Uterus (tissue), 4 donors: Measurements from ENCODE around the gene PCGF6. TPM values are rescaled to one million over a fixed set of nuclear protein-coding genes. Genes with fewer than 3 reads are reported as not detected.
"Not testable (repeated sequence)": the region's sequence is repeated elsewhere in the genome, so short reads cannot be mapped to it uniquely, and the experiment has no call there.

Experiments used
- DNase-seq, 2 donors: peaks; one replicate each; pipeline ENCODE4 v3.0.0-alpha.2; 2019 to 2020
- H3K27ac ChIP-seq, 2 donors: fragments of 200-600 bp; sonication (generic); 1 replicate in 1 of 2; 2 replicates in 1 of 2; pipeline ENCODE4 v1.5.1; 2016 to 2018
- H3K27me3 ChIP-seq, 2 donors: fragments of 200-600 bp; sonication (generic); one replicate each; pipeline ENCODE4 v1.5.1; 2018 to 2019; ENCODE audit warnings: control low read depth in 1 of 2
- H3K36me3 ChIP-seq, 2 donors: fragments of 200-600 bp; sonication (generic); one replicate each; pipeline ENCODE4 v1.5.1; 2019; ENCODE audit warnings: control low read depth in 1 of 2
- H3K4me1 ChIP-seq, 2 donors: fragments of 200-600 bp; sonication (generic); one replicate each; pipeline ENCODE4 v1.5.1; 2018 to 2019; ENCODE audit warnings: control low read depth in 1 of 2
- H3K4me3 ChIP-seq, 2 donors: fragments of 200-600 bp; sonication (generic); 1 replicate in 1 of 2; 2 replicates in 1 of 2; pipeline ENCODE4 v1.5.1; 2018 to 2019; ENCODE audit warnings: mild to moderate bottlenecking in 1 of 2
- H3K9me3 ChIP-seq, 2 donors: fragments of 200-600 bp; sonication (generic); one replicate each; pipeline ENCODE4 v1.5.1; 2019; ENCODE audit warnings: control low read depth in 1 of 2
- POLR2A ChIP-seq, 2 donors: fragments of 450-650 bp; IDR thresholded peaks; one replicate each; pipeline ENCODE4 v1.6.1; 2016; ENCODE audit warnings: antibody characterized with exemption in 2 of 2, mild to moderate bottlenecking in 1 of 2, moderate library complexity in 1 of 2
- intact Hi-C: fragments of 100-400 bp; cut with DNase I; formaldehyde crosslinking; loops from one replicate; pipeline ENCODE4 v1.15.1; 2023; ENCODE audit warnings: low total_unique reads
- total RNA-seq, 4 donors: library from RNA; depleted of rRNA in 3 of 4; stranded (reverse); fragments of >200 nt in 3 of 4; gene quantifications; one replicate each; pipeline versions ENCODE4 v1.1.0 to v1.2.4, GENCODE V29; 2014 to 2023
- TF ChIP-seq, protein P1 (sequence below), 4 experiments: fragments of 200-600 bp in 2 of 4; fragments of 450-650 bp in 2 of 4; sonication (generic) in 2 of 4; IDR thresholded peaks; one replicate each; pipeline ENCODE4 v1.5.1; 2016 to 2019; ENCODE audit warnings: antibody characterized with exemption in 4 of 4, mild to moderate bottlenecking in 2 of 4, moderate library complexity in 1 of 4
- donor health status: DM: yes; HTN: yes; CAD: no.

Gene PCGF6
- total RNA-seq, 4 donors from 2014 or later: 1.5 to 19.2 (median 9.7) TPM

DNA sequence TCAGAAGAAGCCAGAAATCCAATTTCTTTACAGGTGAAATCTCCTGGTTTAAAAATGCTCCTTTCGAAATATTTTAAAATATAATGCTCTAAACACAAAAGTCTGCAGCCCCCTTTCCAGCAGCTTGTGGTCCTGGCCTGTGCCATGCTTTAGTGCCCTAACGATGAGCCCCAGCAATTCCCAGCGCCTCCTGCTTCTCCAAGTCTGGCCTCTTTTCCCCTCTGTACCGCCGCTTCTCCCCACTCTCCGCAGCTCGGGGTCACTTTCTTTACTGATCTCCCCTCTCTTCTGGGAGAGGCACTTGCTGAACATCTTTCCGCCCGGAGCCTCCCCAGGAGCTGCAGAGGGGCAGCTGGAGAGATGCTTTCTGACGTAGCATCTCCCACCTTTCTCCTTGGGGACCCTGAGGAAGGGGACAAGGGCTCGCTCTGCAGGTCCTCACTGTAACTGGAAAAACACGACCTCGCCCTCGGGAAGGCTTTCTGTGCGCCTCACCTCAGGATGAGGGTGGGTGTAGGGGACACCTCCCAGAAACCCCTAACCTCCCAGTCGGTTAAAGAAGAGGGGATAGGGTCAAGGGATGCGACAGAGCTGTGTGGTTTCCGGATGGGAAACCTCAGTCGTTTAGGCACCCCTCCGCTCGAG, 74.6 kb downstream of the PCGF6 start:
- Histone ChIP-seq H3K4me1 (no peaks in the 10 kb centered on the region), H3K36me3 (no peaks in the 10 kb centered on the region), H3K4me3 (no peak overlapping the region), H3K27ac (no peak overlapping the region), H3K9me3 (no peaks in the 10 kb centered on the region), H3K27me3 (peaks cover 14 to 24% of the 10 kb centered on the region in 2 donors)
- TF ChIP-seq POLR2A (IDR thresholded peaks at IDR 0.05): no peak
- TF ChIP-seq, protein P1, sequence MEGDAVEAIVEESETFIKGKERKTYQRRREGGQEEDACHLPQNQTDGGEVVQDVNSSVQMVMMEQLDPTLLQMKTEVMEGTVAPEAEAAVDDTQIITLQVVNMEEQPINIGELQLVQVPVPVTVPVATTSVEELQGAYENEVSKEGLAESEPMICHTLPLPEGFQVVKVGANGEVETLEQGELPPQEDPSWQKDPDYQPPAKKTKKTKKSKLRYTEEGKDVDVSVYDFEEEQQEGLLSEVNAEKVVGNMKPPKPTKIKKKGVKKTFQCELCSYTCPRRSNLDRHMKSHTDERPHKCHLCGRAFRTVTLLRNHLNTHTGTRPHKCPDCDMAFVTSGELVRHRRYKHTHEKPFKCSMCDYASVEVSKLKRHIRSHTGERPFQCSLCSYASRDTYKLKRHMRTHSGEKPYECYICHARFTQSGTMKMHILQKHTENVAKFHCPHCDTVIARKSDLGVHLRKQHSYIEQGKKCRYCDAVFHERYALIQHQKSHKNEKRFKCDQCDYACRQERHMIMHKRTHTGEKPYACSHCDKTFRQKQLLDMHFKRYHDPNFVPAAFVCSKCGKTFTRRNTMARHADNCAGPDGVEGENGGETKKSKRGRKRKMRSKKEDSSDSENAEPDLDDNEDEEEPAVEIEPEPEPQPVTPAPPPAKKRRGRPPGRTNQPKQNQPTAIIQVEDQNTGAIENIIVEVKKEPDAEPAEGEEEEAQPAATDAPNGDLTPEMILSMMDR (IDR thresholded peaks at IDR 0.05): no peak
- DNase-seq: no peak
- intact Hi-C loops: no loop called here

- peaks cover 4 to 13% of the 10 kb centered on the region in 2 donors for H3K27me3 ChIP-seq
- DNase-seq: no peak
- H3K9me3 ChIP-seq: no peaks in the 10 kb centered on the region
- TF ChIP-seq POLR2A (IDR thresholded peaks at IDR 0.05): no peak
- TF ChIP-seq, protein P1 (IDR thresholded peaks at IDR 0.05): no peak
- intact Hi-C loops: no loop called here
- H3K4me3 ChIP-seq: no peak overlapping the region
- H3K27ac ChIP-seq: no peak overlapping the region
- H3K4me1 ChIP-seq: no peaks in the 10 kb centered on the region
- no peaks in the 10 kb centered on the region for H3K36me3 ChIP-seq
Measured at GRCh38 chr10:103273041-103273441, 77.9 kb downstream of the PCGF6 start.

GRCh38 chr10:103265717-103266329, 85.1 kb downstream of the PCGF6 start:
- intact Hi-C loops: no loop called here
- TF ChIP-seq POLR2A (IDR thresholded peaks at IDR 0.05): no peak
- TF ChIP-seq, protein P1 (IDR thresholded peaks at IDR 0.05): no peak

DNA sequence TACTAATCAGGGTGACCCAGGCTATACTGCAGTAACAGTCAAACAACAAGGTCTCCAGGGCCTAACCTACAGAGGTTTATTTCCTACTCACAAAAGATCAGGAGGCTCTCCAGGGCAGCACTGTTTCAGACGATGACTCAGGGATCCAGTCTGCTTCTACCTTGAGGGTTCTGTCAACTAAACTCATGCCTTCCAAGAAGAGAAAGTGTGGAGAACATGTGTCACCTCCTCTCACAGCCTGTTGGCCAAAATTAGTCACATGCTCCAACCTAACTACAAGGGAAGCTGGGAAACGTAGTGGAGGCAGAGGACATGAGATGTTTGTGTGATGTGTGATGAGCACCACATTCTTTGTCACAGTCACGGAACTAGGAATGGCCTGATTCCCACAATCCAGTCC, 88.7 kb downstream of the PCGF6 start:
- Histone ChIP-seq H3K27me3 (no peaks in the 10 kb centered on the region), H3K4me3 (no peak overlapping the region), H3K27ac (no peak overlapping the region), H3K4me1 (no peaks in the 10 kb centered on the region), H3K9me3 (no peaks in the 10 kb centered on the region), H3K36me3 (no peaks in the 10 kb centered on the region)
- DNase-seq: no peak
- TF ChIP-seq POLR2A (IDR thresholded peaks at IDR 0.05): no peak
- TF ChIP-seq, protein P1 (IDR thresholded peaks at IDR 0.05): no peak
- intact Hi-C loops: no loop called here

More at GRCh38 chr10:103265717-103266329, 85.1 kb downstream of the PCGF6 start:
- DNase-seq: peak; percentile 32 to 41
- Histone ChIP-seq H3K27me3 (no peaks in the 10 kb centered on the region), H3K27ac (no peak overlapping the region), H3K4me1 (no peaks in the 10 kb centered on the region), H3K4me3 (no peak overlapping the region), H3K9me3 (no peaks in the 10 kb centered on the region), H3K36me3 (no peaks in the 10 kb centered on the region)

DNA sequence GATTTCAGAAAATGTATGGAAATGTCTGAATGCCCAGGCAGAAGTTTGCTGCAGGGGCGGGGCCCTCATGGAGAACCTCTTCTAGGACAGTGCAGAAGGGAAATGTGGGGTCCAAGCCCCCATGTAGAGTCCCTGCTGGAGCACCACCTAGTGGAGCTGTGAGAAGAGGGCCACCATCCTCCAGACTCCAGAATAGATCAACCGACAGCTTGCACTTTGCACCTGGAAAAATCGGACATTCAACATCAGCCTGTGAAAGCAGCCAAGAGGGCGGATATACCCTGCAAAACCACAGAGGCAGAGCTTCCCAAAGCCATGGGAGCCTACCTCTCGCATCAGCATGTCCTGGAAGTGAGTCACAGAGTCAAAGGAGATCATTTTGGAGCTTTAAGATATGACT, 91.0 kb downstream of the PCGF6 start:
- Histone ChIP-seq H3K4me1 (no peaks in the 10 kb centered on the region), H3K4me3 (no peak overlapping the region), H3K27ac (no peak overlapping the region), H3K9me3 (no peaks in the 10 kb centered on the region), H3K36me3 (no peaks in the 10 kb centered on the region), H3K27me3 (no peaks in the 10 kb centered on the region)
- intact Hi-C loops: no loop called here
- no peak for DNase-seq
- TF ChIP-seq POLR2A (IDR thresholded peaks at IDR 0.05): no peak
- TF ChIP-seq, protein P1 (IDR thresholded peaks at IDR 0.05): no peak

DNA sequence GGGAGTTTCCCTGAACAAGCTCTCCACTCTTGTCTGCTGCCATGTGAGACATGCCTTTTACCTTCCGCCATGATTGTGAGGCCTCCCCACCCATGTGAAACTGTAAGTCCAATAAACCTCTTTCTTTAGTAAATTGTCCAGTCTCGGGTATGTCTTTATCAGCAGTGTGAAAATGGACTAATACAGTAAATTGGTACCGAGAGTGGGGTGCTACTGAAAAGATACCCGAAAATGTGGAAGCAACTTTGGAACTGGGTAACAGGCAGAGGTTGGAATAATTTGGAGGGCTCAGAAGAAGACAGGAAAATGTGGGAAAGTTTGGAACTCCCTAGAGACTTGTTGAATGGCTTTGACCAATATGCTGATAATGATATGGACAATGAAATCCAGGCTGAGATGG, 92.0 kb downstream of the PCGF6 start:
- H3K36me3 ChIP-seq, H3K4me1 ChIP-seq, H3K4me3 ChIP-seq, intact Hi-C loops, H3K27ac ChIP-seq, H3K9me3 ChIP-seq, H3K27me3 ChIP-seq, DNase-seq: not testable (repeated sequence)
